H9 (cell line): ENCODE data around the gene CAMK2N1. TPM values are rescaled to one million over a fixed set of nuclear protein-coding genes. Genes with fewer than 3 reads are reported as not detected.

Experiments
- DNase-seq: peaks from one replicate; pipeline ENCODE4 v3.0.0-alpha.2; 2017
- H2AFZ ChIP-seq: one replicate; pipeline ENCODE4 v1.6.1; 2013; ENCODE audit warnings: mild to moderate bottlenecking, low read length, control low read depth, moderate library complexity
- H2AK5ac ChIP-seq: 2 replicates; pipeline ENCODE4 v1.6.1; 2013; ENCODE audit warnings: low read length, control low read depth, mixed read lengths; ENCODE audit not compliant: insufficient read length
- H2BK120ac ChIP-seq: one replicate; pipeline ENCODE4 v1.6.1; 2013; ENCODE audit warnings: low read depth, mild to moderate bottlenecking, low read length, control low read depth, inconsistent platforms; ENCODE audit not compliant: poor library complexity, severe bottlenecking
- H2BK12ac ChIP-seq: 2 replicates; pipeline ENCODE4 v1.6.1; 2013; ENCODE audit warnings: low read length, control low read depth, mixed read lengths, low read depth; ENCODE audit not compliant: insufficient read length
- H2BK15ac ChIP-seq: 2 replicates; pipeline ENCODE4 v1.6.1; 2013; ENCODE audit warnings: low read depth, low read length, control low read depth
- H2BK20ac ChIP-seq: one replicate; pipeline ENCODE4 v1.6.1; 2013; ENCODE audit warnings: low read depth, mild to moderate bottlenecking, low read length, control low read depth, inconsistent platforms; ENCODE audit not compliant: poor library complexity, severe bottlenecking
- H2BK5ac ChIP-seq: 2 replicates; pipeline ENCODE4 v1.6.1; 2013; ENCODE audit warnings: low read length, control low read depth, mixed read lengths; ENCODE audit not compliant: insufficient read length
- H3K14ac ChIP-seq: 2 replicates; pipeline ENCODE4 v1.6.1; 2013; ENCODE audit warnings: low read length, control low read depth; ENCODE audit not compliant: insufficient read depth
- H3K18ac ChIP-seq: 2 replicates; pipeline ENCODE4 v1.6.1; 2013; ENCODE audit warnings: low read depth, mild to moderate bottlenecking, mixed read lengths, low read length, control low read depth; ENCODE audit not compliant: insufficient read length
- H3K23ac ChIP-seq: 2 replicates; pipeline ENCODE4 v1.6.1; 2013; ENCODE audit warnings: low read length, control low read depth, mixed read lengths, low read depth; ENCODE audit not compliant: insufficient read length
- H3K23me2 ChIP-seq: 2 replicates; pipeline ENCODE4 v1.6.1; 2013; ENCODE audit warnings: low read depth, mild to moderate bottlenecking, mixed read lengths, low read length, control low read depth; ENCODE audit not compliant: insufficient read length, poor library complexity, severe bottlenecking
- H3K27ac ChIP-seq: 2 replicates; pipeline ENCODE4 v1.5.1; 2013; ENCODE audit warnings: low read length, control low read depth, mixed read lengths, low read depth; ENCODE audit not compliant: insufficient read length
- H3K27me3 ChIP-seq: 2 replicates; pipeline ENCODE4 v1.6.1; 2013; ENCODE audit warnings: low read length, control low read depth, inconsistent platforms; ENCODE audit not compliant: insufficient read depth
- H3K4ac ChIP-seq: 2 replicates; pipeline ENCODE4 v1.6.1; 2013; ENCODE audit warnings: low read depth, mild to moderate bottlenecking, control low read depth, inconsistent platforms, low read length, moderate library complexity
- H3K4me1 ChIP-seq: 2 replicates; pipeline ENCODE4 v1.6.1; 2013; ENCODE audit warnings: low read length, control low read depth, inconsistent platforms; ENCODE audit not compliant: insufficient read depth
- H3K4me2 ChIP-seq: 2 replicates; pipeline ENCODE4 v1.6.1; 2013; ENCODE audit warnings: low read length, control low read depth, mixed read lengths; ENCODE audit not compliant: insufficient read length, insufficient read depth
- H3K56ac ChIP-seq: 2 replicates; pipeline ENCODE4 v1.6.1; 2013; ENCODE audit warnings: low read depth, mild to moderate bottlenecking, mixed read lengths, low read length, control low read depth; ENCODE audit not compliant: insufficient read length
- H3K79me1 ChIP-seq: 2 replicates; pipeline ENCODE4 v1.6.1; 2013; ENCODE audit warnings: low read depth, mild to moderate bottlenecking, moderate library complexity, low read length, control low read depth, inconsistent platforms; ENCODE audit not compliant: insufficient read depth, poor library complexity, severe bottlenecking
- H3K79me2 ChIP-seq: 2 replicates; pipeline ENCODE4 v1.6.1; 2013; ENCODE audit warnings: low read length, control low read depth, inconsistent platforms; ENCODE audit not compliant: insufficient read depth
- H3K9ac ChIP-seq: 2 replicates; pipeline ENCODE4 v1.6.1; 2013; ENCODE audit warnings: low read length, control low read depth, mixed read lengths; ENCODE audit not compliant: insufficient read length; ENCODE audit errors: extremely low read depth
- H3K9me3 ChIP-seq: one replicate; pipeline ENCODE4 v1.6.1; 2013; ENCODE audit warnings: low read depth, low read length, inconsistent platforms; ENCODE audit not compliant: control insufficient read depth
- H3T11ph ChIP-seq: one replicate; pipeline ENCODE4 v1.6.1; 2013; ENCODE audit warnings: mild to moderate bottlenecking, low read length, control low read depth, inconsistent platforms
- H4K20me1 ChIP-seq: one replicate; pipeline ENCODE4 v1.6.1; 2013; ENCODE audit not compliant: control insufficient read depth, insufficient read length, insufficient read depth
- H4K5ac ChIP-seq: 2 replicates; pipeline ENCODE4 v1.6.1; 2013; ENCODE audit warnings: low read depth, mild to moderate bottlenecking, mixed read lengths, low read length, control low read depth; ENCODE audit not compliant: insufficient read length
- H4K8ac ChIP-seq: replicated peaks from 2 replicates; pipeline ENCODE4 v1.6.1; 2013; ENCODE audit warnings: low read length, control low read depth, mixed read lengths, low read depth; ENCODE audit not compliant: insufficient read length
- H4K91ac ChIP-seq: 2 replicates; pipeline ENCODE4 v1.6.1; 2013; ENCODE audit warnings: low read depth, mild to moderate bottlenecking, moderate library complexity, mixed read lengths, low read length, control low read depth; ENCODE audit not compliant: insufficient read length
- H3K27ac Mint-ChIP-seq, 3 experiments: 2 replicates in 2 of 3; 3 replicates in 1 of 3; pipeline ENCODE4 v1.8.0; 2020 to 2021; ENCODE audit warnings: mixed read lengths in 3 of 3, mild to moderate bottlenecking in 1 of 3, moderate library complexity in 1 of 3
- H3K27me3 Mint-ChIP-seq: 2 replicates; pipeline ENCODE4 v1.8.0; 2021; ENCODE audit warnings: low read depth, mild to moderate bottlenecking, moderate library complexity, mixed read lengths
- H3K36me3 Mint-ChIP-seq, 3 experiments: 2 replicates in 2 of 3; 3 replicates in 1 of 3; pipeline ENCODE4 v1.8.0; 2020 to 2021; ENCODE audit warnings: low read depth in 3 of 3, mixed read lengths in 3 of 3; ENCODE audit not compliant: insufficient read depth in 1 of 3
- H3K4me1 Mint-ChIP-seq, 2 experiments: 2 replicates each; pipeline ENCODE4 v1.8.0; 2020; ENCODE audit warnings: mixed read lengths in 2 of 2
- H3K4me3 Mint-ChIP-seq, 2 experiments: 2 replicates in 1 of 2; 3 replicates in 1 of 2; pipeline ENCODE4 v1.8.0; 2020 to 2021; ENCODE audit warnings: mild to moderate bottlenecking in 2 of 2, mixed read lengths in 2 of 2, moderate library complexity in 1 of 2
- H3K9me3 Mint-ChIP-seq, 2 experiments: 2 replicates in 1 of 2; 3 replicates in 1 of 2; pipeline ENCODE4 v1.8.0; 2020; ENCODE audit warnings: mild to moderate bottlenecking in 2 of 2, mixed read lengths in 2 of 2, moderate library complexity in 1 of 2
- CTCF ChIP-seq: fragments of 200-600 bp; sonication (generic); conservative IDR thresholded peaks from 3 replicates; pipeline ENCODE4 v1.8.0; 2021; ENCODE audit warnings: antibody characterized with exemption, mild to moderate bottlenecking
- WGBS: extraction: QIAGEN DNeasy Blood & Tissue Kit; methylation state at CpG from one replicate; pipeline ENCODE4 v1.1.7; 2013; ENCODE audit warnings: missing lambda C conversion rate, low lambda C conversion rate, mixed read lengths; ENCODE audit not compliant: insufficient read length; ENCODE audit errors: extremely low coverage; 5-methylcytosine and 5-hydroxymethylcytosine counted together
- total RNA-seq: library from RNA; stranded (reverse); gene quantifications from 2 replicates; pipeline ENCODE4 v1.2.1, GENCODE V29; 2021

The CAMK2N1 gene
- total RNA-seq, 1 experiment from 2014 or later: 1.2 TPM

- peaks cover 3% of the 10 kb centered on the region for H3K79me1 ChIP-seq
- H4K20me1 ChIP-seq: no peaks in the 10 kb centered on the region
- H3K27me3 ChIP-seq: no peaks in the 10 kb centered on the region
- no peak overlapping the region for H4K5ac ChIP-seq
- H3T11ph ChIP-seq: no peak overlapping the region
- H2AK5ac ChIP-seq: no peak overlapping the region
- H3K18ac ChIP-seq: no peak overlapping the region
- Mint-ChIP-seq H3K27ac (no peak overlapping the region), H3K4me1 (peaks cover 0 to 5% of the 10 kb centered on the region in 2 experiments; a peak in 2 of 4 replicates), H3K27me3 (peaks cover 19% of the 10 kb centered on the region), H3K4me3 (no peak overlapping the region; a peak in 1 of 5 replicates), H3K9me3 (no peaks in the 10 kb centered on the region), H3K36me3 (peaks cover 11 to 27% (median 20%) of the 10 kb centered on the region in 3 experiments; a peak in 6 of 7 replicates)
- no peak overlapping the region for H2BK20ac ChIP-seq
- peaks cover 3% of the 10 kb centered on the region for H3K23me2 ChIP-seq
- no CpG with 5 or more reads among the region's 1 CpG for WGBS
- TF ChIP-seq CTCF: no peak
- no peak overlapping the region for H4K8ac ChIP-seq
- H2AFZ ChIP-seq: no peak overlapping the region
- H2BK5ac ChIP-seq: no peak overlapping the region
- no peak overlapping the region for H3K27ac ChIP-seq
- H3K23ac ChIP-seq: no peak overlapping the region
- no peaks in the 10 kb centered on the region for H3K4me1 ChIP-seq
- peaks cover 4% of the 10 kb centered on the region; the same call in 1 of the 2 replicates for H3K79me2 ChIP-seq
- H3K56ac ChIP-seq: no peak overlapping the region
- H3K4ac ChIP-seq: no peak overlapping the region
- H3K14ac ChIP-seq: no peak overlapping the region
- H3K9me3 ChIP-seq: no peaks in the 10 kb centered on the region
- H3K4me2 ChIP-seq: no peak overlapping the region
- H2BK12ac ChIP-seq: no peak overlapping the region
- H2BK120ac ChIP-seq: no peak overlapping the region
- no peak overlapping the region for H3K9ac ChIP-seq
- DNase-seq: no peak
- no peak overlapping the region for H4K91ac ChIP-seq
- H2BK15ac ChIP-seq: no peak overlapping the region
These were observed 19.5 kb upstream of the CAMK2N1 start for GRCh38 chr1:20505488-20505887.
